Stimulated activated CD8-positive, alpha-beta memory T cell treated with anti-CD3 and anti-CD28 coated beads, Interleukin-12 subunit alpha, Interleukin-12 subunit beta, amount 100 ng/mL, for 24 hours (primary cell): Measurements from ENCODE around the gene LLGL2.
"Not testable (repeated sequence)": the region's sequence is repeated elsewhere in the genome, so short reads cannot be mapped to it uniquely, and the experiment has no call there.

Source experiments
- DNase-seq: peaks from one replicate; pipeline ENCODE4 v3.0.0-alpha.2; 2020; ENCODE audit errors: extremely low read depth

LLGL2 gene, protein sequence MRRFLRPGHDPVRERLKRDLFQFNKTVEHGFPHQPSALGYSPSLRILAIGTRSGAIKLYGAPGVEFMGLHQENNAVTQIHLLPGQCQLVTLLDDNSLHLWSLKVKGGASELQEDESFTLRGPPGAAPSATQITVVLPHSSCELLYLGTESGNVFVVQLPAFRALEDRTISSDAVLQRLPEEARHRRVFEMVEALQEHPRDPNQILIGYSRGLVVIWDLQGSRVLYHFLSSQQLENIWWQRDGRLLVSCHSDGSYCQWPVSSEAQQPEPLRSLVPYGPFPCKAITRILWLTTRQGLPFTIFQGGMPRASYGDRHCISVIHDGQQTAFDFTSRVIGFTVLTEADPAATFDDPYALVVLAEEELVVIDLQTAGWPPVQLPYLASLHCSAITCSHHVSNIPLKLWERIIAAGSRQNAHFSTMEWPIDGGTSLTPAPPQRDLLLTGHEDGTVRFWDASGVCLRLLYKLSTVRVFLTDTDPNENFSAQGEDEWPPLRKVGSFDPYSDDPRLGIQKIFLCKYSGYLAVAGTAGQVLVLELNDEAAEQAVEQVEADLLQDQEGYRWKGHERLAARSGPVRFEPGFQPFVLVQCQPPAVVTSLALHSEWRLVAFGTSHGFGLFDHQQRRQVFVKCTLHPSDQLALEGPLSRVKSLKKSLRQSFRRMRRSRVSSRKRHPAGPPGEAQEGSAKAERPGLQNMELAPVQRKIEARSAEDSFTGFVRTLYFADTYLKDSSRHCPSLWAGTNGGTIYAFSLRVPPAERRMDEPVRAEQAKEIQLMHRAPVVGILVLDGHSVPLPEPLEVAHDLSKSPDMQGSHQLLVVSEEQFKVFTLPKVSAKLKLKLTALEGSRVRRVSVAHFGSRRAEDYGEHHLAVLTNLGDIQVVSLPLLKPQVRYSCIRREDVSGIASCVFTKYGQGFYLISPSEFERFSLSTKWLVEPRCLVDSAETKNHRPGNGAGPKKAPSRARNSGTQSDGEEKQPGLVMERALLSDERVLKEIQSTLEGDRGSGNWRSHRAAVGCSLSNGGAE

DNA sequence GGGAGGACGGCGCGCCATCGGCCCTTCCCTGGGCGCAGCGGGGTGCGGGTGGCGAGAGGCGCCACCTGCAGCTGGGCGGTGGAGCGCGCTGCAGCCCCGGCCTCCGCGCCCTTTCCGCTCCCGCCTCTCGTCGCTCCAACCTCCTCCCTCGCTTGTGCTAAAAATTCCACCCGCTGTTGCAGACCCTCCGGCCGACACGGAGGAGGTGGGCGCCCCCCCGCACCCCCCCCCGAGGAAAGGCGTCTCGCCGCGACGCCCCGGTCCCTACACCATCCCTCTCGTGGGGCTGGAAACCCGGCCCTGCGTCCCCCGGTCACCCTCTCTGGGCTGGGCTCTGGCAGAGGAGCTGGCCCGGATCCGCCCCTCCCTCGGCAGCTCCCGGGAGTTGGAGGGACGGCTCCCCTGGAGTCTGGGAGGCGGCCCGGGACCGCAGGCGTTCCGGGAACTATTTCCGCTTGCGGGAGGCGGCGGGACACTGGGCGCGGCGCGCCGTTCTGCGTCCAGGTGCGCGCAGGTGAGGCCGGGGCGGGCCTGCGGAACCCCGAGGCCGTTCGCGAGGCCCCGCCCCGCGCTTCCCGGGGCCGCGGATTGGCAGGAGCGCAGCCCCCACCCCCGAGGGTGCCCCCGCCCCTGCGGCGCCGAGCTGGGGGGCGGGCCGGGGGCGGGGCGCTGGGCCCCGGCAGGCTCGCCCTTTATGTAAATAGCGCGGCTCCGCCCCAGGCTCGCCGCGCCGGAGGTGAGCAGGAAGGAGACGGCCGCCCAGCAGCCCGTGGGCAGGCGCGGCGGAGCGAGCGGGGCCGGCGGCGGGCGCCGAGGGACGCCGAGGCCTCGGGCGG is at the start of gene LLGL2:
LLGL2 (plus strand) TSS at position 728 of the 836 bp plus-strand sequence. CDS start 17,730 bp downstream, outside the sequence.
- DNase-seq = peak; percentile 54

DNA sequence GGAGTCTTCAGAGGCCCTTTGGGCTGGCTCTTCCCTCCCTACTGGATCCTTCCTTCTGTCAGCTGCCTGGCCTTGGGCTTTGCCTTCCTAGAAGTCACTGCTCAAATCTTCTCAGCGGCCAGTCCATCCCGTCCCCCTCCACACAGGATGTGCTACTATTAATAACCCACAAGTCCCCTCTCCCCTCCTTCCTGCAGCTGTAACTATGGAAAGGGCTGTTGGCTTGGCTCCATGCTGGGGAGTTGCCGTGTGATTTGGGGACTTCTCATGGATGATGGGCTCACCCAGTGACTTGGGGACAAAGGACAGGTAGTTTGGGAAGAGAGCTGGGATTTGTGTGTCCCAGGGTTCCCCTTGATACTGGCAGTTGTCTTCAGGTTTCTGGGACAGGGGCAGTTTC is 49.6 kb upstream of the LLGL2 start:
- DNase-seq = no peak

DNA sequence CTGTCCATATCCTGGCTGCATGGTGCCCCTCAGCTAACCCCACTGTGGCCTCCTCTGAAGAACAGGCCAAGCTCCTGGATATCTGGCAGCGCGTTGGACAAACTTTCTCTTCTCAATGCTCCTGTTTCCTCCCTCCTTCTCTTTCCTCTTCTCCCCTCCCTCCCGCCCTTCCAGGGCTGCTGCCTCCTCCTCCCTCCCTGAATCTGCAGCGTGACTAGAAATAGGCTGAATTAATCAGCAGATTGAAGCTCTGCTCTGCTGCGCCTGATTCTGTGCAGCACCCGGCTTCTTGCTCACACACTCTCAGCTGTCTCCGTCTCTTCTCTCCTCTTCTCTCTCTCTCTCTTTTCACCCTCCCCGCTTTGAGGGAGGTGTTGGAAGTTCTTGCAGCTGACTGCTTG is 49.2 kb upstream of the LLGL2 start:
- DNase-seq = no peak

DNA sequence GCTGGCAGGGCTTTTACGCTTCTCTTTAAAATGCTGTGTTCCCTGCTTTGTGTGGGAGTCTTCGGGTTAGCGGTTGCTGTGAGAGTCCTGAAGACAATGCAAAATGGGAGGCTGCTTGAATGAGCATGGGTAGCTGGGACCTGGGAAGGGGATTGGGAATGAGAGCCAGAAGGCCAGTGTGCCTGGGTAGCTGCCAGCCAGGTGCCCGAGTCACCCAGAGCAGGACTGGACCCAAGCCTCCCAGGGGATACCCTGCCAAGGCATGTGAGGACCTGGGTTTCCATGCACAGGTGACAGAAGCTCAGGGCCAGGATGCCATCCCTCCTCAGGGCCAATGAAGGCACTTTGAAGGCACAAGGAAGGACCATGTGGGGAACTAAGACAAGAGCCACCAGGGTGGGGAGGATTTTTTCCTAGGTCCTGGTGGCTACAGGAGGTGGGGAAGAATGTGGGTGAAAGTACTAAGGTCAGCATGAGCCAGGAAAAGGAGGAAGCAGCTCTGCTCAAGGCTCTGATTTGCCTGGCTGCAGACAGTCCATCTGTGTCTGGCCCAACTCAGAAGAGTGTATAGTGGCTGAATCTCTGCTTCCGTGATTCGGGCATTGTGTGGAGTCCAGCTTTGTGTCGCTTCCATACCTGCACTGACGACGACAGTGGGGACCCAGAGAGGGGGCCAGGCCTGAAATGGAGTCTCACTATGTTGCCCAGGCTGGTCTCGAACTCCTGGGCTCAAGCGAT is 48.6 kb upstream of the LLGL2 start:
- no peak for DNase-seq

DNA sequence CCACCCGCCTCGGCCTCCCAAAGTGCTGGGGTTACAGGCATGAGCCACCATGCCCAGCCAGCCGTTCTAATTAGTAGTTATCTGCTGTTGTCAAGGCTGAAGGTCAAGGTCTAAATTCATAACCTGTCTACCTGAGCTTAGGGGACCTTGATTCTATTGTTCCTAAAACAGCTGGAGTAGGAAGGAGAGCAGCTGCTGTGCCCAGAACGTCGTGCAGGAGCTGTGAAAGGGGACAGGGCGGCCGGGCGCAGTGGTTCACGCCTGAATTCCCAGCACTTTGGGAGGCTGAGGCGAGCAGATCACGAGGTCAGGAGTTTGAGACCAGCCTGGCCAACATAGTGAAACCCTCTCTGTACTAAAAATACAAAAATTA is 48.0 kb upstream of the LLGL2 start:
- DNase-seq = not testable (repeated sequence)

DNA sequence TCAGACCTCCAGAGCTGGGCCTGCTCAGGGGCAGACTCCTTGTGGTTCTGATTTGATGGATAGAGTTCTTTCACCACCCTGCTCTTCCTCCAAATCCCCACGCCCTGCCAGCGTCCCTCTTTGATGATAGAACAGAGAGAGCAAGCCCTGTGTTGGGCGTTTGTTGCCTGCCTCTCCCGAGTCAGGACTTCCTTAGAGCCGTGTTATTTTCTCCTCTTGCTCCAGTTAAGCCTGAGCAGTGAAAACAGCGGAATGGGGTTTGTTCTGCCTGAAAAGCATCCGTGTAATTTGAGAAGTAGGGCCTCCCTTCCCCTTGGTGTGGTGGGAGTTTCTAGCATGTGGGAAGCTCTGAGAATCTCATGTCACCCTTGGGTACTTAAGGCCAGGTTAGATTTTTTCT is 47.0 kb upstream of the LLGL2 start:
- no peak for DNase-seq

DNA sequence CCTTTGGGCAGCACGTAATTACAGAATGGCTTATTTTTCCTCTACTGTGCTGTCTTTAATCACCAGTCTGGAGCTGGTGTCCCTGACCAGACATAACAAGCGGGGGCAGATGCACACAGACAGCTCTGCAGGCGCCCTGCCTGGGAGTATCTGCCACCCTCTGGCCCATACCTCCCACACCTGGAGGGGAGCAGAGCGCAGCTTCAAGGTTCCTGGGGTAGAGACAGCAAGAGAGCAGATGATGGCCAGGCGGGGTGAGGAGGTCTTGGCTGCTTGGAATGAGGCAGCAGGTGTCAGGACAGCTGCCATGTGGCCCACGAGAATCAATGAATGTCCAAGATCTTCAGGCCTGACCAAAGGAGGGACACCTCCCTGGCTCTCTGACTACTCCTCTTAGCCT is 45.2 kb upstream of the LLGL2 start:
- DNase-seq = no peak

DNA sequence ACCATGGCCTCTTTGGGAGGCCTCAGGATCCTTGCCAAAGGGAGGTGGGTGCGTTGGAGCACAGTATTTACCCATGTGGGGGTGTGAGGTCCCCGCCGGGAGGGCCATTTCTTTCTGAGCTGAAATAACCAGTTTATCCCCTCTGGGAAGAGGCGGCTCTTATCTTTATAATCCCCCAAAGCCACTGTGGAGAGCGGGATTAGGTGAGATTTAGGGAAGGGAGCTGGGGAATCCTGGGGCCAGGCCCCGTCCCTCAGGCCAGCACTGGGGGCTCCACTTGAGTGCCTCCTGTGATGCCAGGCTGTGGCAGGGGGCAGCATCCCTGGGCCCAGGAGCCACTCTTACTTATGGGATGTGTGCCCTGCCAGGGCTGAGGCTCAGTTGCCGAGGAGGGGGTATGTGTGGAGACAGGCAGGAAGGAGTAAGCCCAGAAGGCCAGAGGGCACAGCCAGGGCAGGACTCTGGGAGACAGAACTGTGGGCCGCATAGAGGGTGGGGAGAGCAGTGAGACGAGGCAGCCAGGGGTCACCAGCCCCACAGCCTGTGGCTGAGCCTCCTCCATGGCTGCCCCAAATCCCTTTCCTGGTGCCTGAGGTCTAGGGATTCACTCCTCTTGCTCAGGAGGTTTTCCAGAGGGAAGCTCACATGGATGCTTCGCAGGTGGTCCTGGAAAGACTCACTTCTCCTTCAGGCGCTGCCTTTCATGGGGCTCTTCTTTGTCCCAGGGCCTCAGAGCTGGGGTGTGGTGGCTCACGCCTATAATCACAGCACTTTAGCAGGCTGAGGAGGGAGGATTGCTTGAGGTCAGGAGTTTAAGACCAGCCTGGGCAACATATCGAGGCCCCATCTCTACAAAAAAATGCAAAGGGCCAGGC is 44.1 kb upstream of the LLGL2 start:
- DNase-seq = no peak

DNA sequence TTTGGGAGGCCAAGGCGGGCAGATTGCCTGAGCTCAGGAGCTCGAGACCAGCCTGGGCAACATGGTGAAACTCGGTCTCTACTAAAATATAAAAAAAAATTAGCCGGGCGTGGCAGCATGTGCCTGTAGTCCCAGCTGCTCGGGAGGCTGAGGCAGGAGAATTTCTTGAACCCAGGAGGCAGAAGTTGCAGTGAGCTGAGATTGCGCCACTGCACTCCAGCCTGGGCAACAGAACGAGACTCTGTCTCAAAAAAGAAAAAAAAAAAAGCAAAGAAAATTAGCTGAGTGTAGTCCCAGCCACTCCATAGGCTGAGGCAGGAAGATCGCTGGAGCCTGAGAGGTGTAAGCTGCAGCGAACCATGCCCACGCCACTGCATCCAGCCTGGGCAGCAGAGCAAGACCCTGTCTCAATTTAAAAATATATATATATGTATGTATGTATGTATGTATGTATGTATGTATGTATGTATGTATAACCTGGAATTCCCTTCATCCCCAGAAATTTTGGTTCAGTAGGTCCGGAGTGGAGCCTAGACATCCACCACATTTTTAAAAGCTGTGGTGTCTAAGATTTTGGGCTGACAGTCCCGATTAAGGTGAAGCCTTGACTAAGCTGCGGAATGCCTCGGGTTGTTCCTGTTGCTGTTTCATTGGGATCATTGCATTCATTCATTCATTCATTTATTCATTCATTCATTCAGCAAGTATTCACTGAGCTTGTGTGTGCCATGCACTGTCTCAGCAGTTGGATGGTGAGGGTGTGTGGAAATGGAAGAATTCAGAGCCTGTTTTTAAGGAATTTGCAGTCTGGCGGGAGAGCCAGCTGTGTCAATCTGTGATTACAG is 43.2 kb upstream of the LLGL2 start:
- no peak for DNase-seq

DNA sequence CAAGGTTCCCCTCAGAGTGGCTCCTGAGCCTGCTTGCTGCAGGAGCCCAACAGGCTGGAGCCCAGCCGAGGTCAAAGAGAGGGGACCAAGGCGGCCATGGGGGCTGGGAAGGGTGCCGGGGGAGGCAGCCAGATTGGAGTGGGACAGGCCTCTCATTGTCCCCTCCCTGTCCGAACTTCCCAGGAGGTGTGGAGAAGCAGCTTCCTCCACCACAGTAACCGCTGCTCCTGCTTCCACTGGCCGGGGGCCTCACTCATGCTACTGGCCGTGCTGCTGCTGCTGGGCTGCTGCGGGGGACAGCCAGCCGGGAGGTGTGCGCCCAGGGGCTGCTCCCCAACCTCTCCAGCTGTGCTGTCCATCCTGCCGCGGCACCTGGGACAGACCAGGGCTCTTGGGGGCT is 39.8 kb upstream of the LLGL2 start:
- DNase-seq = no peak

DNA sequence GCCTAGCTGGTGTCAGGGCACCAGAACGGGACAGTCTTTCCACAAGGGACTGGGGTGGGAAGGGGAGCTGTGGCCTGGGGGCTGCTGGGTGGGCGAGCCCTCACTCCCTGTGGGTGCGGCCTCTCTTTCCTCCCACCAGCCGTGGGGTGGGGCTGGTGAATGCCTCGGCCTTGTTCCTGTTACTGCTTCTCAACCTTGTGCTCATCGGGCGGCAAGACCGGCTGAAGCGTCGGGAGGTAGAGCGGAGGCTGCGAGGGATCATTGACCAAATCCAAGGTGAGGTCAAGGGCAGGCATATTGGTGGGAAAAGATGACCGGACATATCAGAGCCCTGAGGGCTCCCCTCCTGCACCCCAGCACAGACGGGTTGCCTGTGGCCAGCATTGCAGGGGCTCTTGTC is 39.3 kb upstream of the LLGL2 start:
- DNase-seq = no peak

DNA sequence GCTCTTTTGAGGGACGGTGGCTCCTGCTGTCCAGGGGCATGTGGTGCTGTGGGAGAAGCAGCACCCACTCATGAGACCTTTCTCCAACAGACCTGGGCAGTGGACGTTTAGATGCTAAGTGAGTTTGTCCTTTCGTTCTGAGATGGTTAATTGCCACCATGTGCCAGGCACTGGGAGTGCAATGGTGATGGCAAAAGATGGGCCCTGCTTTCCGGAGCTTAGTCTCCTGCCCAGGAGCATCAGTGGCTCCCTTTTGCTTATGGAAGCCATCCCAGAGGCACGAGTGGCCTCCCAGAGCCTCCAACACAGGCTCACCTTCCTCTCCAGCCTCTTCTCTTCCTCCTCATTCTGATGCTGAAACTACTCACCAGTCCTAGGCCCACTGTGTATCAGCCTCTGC is 38.5 kb upstream of the LLGL2 start:
- no peak for DNase-seq

DNA sequence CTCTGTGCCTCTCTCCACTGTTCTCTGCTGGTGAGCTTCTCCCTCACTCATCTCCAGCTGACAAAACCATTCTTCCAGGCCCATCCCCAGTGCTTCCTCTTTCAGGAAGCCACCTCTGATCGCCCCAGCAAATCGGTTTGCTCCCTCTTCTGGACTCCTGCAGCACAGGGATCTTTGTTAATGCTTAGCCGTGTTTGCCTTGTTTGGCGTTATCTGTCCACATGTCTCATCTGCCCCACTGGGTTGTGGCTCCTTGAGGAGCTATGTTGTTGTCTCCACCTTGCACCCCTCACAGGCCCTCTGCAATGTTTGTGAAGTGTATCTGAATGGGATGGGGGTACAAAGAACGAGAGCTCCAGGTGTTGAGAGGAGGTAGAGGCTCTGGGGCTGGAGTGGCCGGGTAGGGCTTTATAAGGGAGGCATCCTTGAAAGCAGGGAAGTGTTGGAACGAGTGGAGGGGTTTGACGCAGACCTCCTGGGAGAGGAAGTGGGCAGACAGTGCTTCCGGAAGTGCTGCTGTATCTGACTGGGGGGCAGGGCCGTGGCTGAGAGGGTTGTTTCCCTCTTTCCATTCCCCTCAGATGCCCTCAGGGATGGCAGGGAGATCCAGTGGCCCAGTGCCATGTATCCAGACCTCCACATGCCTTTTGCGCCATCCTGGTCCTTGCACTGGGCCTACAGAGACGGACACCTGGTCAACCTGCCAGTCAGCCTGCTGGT is 38.0 kb upstream of the LLGL2 start:
- DNase-seq = peak; percentile 14

DNA sequence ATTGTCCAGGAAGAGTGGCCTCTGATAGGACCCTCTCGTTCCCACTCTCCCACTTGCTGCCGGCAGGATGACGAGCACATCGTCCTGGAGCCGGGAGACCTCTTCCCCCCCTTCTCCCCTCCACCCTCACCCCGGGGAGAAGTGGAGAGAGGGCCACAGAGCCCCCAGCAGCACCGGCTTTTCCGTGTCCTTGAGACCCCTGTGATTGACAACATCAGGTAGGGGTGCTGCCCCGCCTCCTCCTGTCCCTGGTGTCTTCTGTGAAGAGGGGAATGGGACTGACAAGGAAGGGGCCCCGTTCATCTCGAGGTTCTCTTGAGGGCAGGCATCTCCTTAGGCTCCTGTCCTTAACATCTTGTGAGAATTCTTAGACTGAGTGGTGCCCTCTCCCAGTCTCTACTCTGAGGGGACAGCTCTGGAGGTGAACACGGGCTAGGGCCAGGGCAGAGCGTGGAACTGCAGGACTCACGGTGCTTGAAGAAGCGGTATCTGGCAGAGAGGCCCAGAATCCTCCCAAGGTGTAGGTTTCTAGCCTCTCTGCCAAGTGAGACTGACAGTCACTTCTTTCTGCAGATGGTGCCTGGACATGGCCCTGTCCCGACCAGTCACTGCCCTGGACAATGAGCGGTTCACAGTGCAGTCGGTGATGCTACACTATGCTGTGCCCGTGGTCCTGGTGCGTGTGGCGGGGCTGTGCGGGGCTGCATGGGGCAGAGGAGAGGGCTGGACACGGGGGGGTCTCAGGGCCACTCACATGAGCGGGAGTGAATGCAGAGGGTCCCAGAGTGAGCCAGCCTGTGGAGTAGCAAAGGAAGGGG is 36.6 kb upstream of the LLGL2 start:
- no peak for DNase-seq

DNA sequence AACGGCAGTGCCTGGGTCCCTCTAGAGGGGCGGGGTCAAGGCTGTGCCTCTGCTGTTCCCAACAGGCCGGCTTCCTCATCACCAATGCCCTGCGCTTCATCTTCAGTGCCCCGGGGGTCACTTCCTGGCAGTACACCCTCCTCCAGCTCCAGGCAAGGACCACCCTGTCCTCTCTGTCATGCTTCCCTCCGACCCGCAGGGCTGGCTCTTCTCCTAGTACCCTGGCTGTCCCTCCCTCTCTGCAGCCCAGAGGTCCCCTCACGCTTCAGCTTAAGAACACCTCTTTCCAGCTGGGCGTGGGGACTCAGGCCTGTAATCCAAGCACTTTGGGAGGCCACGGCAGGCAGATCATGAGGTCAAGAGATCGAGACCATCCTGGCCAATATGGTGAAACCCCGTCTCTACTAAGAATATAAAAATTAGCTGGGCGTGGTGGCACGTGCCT is 36.0 kb upstream of the LLGL2 start:
- DNase-seq = no peak

DNA sequence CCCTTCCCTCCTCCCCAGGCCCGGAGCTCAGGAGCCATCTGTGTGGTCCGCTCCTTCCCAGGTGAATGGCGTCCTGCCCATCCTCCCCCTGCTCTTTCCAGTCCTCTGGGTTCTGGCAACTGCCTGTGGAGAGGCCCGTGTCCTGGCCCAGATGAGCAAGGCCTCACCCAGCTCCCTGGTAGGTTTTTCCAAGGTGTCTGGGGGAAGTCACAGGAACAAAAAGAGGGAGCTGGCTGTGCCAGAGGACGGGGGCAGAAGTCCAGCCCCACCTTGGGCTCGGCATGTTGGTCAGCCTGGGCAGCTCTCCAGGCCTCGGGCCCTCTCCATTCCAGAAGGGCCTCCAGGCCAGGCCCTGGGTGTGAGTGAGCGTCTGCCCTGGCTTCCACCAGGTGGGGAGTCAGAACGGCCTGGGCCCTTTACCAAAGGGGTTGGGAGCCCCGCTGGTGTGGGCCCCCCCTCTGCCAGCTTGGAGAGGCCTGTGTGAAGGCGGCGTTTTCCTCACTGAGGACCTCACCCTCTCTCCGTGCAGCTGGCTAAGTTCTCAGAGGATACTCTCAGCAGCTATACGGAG is 35.2 kb upstream of the LLGL2 start:
- DNase-seq = no peak

DNA sequence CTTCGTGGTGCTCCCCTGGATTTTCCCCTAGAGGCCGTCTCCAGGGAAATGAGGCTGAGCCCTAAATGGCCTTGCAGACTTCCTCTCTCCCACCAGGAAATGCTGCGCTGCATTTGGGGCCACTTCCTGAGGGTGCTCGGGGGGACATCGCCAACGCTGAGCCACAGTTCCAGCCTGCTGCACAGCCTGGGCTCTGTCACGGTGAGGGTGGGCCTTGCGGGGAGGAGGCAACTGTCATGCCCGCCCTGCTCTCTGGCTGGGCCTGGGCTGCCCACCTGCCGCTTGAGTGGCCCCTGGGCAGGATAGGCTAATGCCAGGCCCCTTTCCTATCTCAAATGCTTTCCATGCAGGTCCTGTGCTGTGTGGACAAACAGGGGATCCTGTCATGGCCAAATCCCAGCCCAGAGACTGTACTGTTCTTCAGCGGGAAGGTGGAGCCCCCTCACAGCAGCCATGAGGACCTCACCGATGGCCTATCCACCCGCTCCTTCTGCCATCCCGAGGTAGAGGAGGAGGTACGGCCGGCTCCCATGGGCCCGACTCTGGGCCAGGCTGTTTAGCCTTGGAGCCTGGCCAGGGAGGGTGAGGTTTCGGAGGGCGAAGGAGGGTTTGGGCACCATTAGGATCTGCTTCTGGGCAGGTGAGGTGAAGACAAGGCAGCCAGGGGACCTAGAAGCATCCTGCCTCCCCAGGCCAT is 34.4 kb upstream of the LLGL2 start:
- DNase-seq = no peak
